GM06990 (cell line): ENCODE data around the gene UPP1.
A peak's percentile ranks its signal among the peaks of the same experiment; 100 is the strongest.

Experiments
- DNase-seq: peaks from one replicate; pipeline ENCODE4 v3.0.0-alpha.2; 2011; ENCODE audit not compliant: insufficient read length; ENCODE audit errors: extremely low read depth
- H3K27me3 ChIP-seq: replicated peaks from 2 replicates; pipeline ENCODE4 v1.6.0; 2011; ENCODE audit warnings: low read length; ENCODE audit not compliant: control insufficient read depth, insufficient read depth
- H3K36me3 ChIP-seq: 2 replicates; pipeline ENCODE4 v1.5.1; 2011; ENCODE audit warnings: low read length; ENCODE audit not compliant: control insufficient read depth, insufficient read depth
- H3K4me3 ChIP-seq: replicated peaks from 2 replicates; pipeline ENCODE4 v1.5.1; 2011; ENCODE audit warnings: low read depth, mild to moderate bottlenecking, control low read depth, low read length
- TF ChIP-seq, protein P1 (sequence below): IDR thresholded peaks from 2 replicates; pipeline ENCODE4 v1.5.1; 2011; ENCODE audit warnings: low read length, control low read depth, mild to moderate bottlenecking, inconsistent platforms; ENCODE audit not compliant: insufficient read depth, poor library complexity, severe bottlenecking

Gene UPP1

GRCh38 chr7:48089046-48090003, at the start of gene UPP1:
UPP1 (plus strand) TSS chr7:48089265; CDS start chr7:48094784, 5,519 bp downstream.
- no peaks in the 10 kb centered on the region for H3K27me3 ChIP-seq
- peak; percentile 92 for DNase-seq
- H3K36me3 ChIP-seq = no peaks in the 10 kb centered on the region
- TF ChIP-seq, protein P1, sequence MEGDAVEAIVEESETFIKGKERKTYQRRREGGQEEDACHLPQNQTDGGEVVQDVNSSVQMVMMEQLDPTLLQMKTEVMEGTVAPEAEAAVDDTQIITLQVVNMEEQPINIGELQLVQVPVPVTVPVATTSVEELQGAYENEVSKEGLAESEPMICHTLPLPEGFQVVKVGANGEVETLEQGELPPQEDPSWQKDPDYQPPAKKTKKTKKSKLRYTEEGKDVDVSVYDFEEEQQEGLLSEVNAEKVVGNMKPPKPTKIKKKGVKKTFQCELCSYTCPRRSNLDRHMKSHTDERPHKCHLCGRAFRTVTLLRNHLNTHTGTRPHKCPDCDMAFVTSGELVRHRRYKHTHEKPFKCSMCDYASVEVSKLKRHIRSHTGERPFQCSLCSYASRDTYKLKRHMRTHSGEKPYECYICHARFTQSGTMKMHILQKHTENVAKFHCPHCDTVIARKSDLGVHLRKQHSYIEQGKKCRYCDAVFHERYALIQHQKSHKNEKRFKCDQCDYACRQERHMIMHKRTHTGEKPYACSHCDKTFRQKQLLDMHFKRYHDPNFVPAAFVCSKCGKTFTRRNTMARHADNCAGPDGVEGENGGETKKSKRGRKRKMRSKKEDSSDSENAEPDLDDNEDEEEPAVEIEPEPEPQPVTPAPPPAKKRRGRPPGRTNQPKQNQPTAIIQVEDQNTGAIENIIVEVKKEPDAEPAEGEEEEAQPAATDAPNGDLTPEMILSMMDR = no peak
- H3K4me3 ChIP-seq = peak within 1 kb of the TSS; percentile 68

- no peak overlapping the region for H3K4me3 ChIP-seq
- TF ChIP-seq, protein P1 = no peak
- no peaks in the 10 kb centered on the region for H3K36me3 ChIP-seq
- no peak for DNase-seq
- H3K27me3 ChIP-seq = no peaks in the 10 kb centered on the region
These were observed 48.0 kb upstream of the UPP1 start for GRCh38 chr7:48040944-48041652.

GRCh38 chr7:48041653-48041970, 47.5 kb upstream of the UPP1 start:
- TF ChIP-seq, protein P1 = no peak
- Histone ChIP-seq H3K4me3 (no peak overlapping the region), H3K36me3 (no peaks in the 10 kb centered on the region), H3K27me3 (no peaks in the 10 kb centered on the region)
- no peak for DNase-seq

DNA sequence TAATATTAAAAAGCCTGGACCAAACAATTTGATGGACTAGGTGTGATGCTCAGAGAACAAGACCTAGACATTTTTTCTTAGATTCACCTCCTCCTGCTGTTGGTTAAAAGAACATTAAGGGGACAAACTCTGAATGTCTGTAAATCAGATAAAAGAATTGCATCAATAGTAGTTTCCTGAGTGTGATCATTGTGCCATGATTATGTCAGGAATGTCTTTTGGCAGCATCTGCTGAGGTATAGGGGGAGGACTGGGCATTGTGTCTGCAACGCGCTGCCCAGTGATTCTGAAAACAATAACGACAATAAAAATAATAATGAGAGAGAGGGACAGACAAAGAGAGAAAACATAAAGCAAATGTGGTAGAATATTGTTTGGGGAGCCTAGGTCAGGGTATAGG, 46.8 kb upstream of the UPP1 start:
- no peaks in the 10 kb centered on the region for H3K36me3 ChIP-seq
- H3K4me3 ChIP-seq = no peak overlapping the region
- DNase-seq = no peak

DNA sequence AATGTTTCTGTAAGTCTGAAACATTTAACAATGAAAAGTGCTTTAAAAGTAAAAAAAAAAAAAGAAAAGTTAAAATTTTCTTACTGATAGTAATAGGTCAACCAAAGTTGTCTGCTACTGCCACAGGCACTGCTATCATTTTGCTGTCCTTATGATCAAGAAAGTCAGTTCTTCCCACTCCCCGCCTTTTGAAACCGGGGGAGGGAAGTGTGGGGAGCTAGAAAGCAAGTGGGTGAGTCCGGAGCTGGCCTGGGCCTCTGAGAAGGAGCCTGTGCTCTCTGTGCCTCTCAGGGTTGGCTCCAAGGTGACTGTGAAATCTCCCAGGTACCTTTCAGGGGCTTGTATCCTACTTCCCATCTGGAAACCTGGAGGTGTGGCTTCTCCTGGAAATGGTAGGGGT, 46.4 kb upstream of the UPP1 start:
- Histone ChIP-seq H3K4me3 (no peak overlapping the region), H3K36me3 (no peaks in the 10 kb centered on the region), H3K27me3 (no peaks in the 10 kb centered on the region)
- no peak for DNase-seq
- TF ChIP-seq, protein P1 = no peak

More for the DNA sequence above, 46.8 kb upstream of the UPP1 start:
- no peaks in the 10 kb centered on the region for H3K27me3 ChIP-seq
- TF ChIP-seq, protein P1 = no peak
